K562 (cell line): ENCODE results near the gene CYP51A1. TPM values are rescaled to one million over a fixed set of nuclear protein-coding genes. Genes with fewer than 3 reads are reported as not detected.

ENCODE experiments used
- GABPB2 ChIP-seq: fragments of 250-450 bp; sonication (Bioruptor Pico); conservative IDR thresholded peaks from 2 replicates; pipeline ENCODE4 v1.5.1; 2021; ENCODE audit warnings: mild to moderate bottlenecking
- KDM1A ChIP-seq, 2 experiments: fragments of 450-650 bp; IDR thresholded peaks; 2 replicates each; pipeline ENCODE4 v1.6.1; 2016; ENCODE audit warnings: mild to moderate bottlenecking in 2 of 2
- KLF6 ChIP-seq: fragments of 250-450 bp; sonication (Bioruptor Pico); IDR thresholded peaks from 2 replicates; pipeline ENCODE4 v1.4.0; 2020; ENCODE audit warnings: mild to moderate bottlenecking, moderate library complexity, borderline replicate concordance
- MGA ChIP-seq: fragments of 450-650 bp; IDR thresholded peaks from 2 replicates; pipeline ENCODE4 v1.6.1; 2016; ENCODE audit warnings: mild to moderate bottlenecking, moderate library complexity
- PBX2 ChIP-seq, 2 experiments: IDR thresholded peaks in 1 of 2; conservative IDR thresholded peaks in 1 of 2; 2 replicates each; pipeline ENCODE4 v1.6.1; 2016; ENCODE audit warnings: low read depth in 2 of 2, mild to moderate bottlenecking in 1 of 2, missing compliant biosample characterization in 1 of 2, missing genetic modification characterization in 1 of 2, moderate library complexity in 1 of 2
- TRIM28 ChIP-seq: fragments of 450-650 bp; IDR thresholded peaks from 2 replicates; pipeline ENCODE4 v1.6.1; 2017
- ZNF212 ChIP-seq: fragments of 450-650 bp; formaldehyde crosslinking; IDR thresholded peaks from 2 replicates; pipeline ENCODE4 v1.4.0; 2020; ENCODE audit warnings: mild to moderate bottlenecking
- ZNF239 ChIP-seq: fragments of 250-450 bp; sonication (Bioruptor Pico); IDR thresholded peaks from 2 replicates; pipeline ENCODE4 v1.4.0; 2020; ENCODE audit warnings: mild to moderate bottlenecking
- polyA plus RNA-seq, 8 experiments: library from polyadenylated mRNA; depleted of rRNA in 4 of 8; stranded (reverse) in 5 of 8; unstranded in 3 of 8; fragments of >200 nt; fragmentation: Nextera tagmentation in 2 of 8; fragmentation: Illumina TruSeq in 1 of 8; extraction: Ambion mirVana in 2 of 8; extraction: Trizol in 1 of 8; gene quantifications; 2 replicates each; pipeline versions ENCODE4 v1.2.1 to v1.2.3, GENCODE V29; 2011 to 2014; ENCODE audit warnings: inconsistent platforms in 1 of 8, missing spikeins in 1 of 8
- total RNA-seq, 7 experiments: library from RNA; depleted of rRNA in 6 of 7; stranded (reverse); fragments of >200 nt in 6 of 7; fragmentation: Illumina TruSeq in 2 of 7; extraction: Trizol in 2 of 7; gene quantifications; 2 replicates each; pipeline versions ENCODE4 v1.2.1 to v1.2.3, GENCODE V29; 2011 to 2021; ENCODE audit warnings: low replicate concordance in 1 of 7
- TF ChIP-seq, protein P1 (sequence below): sonication (generic); formaldehyde crosslinking; IDR thresholded peaks from 2 replicates; pipeline ENCODE4 v1.8.0; 2022; ENCODE audit warnings: mild to moderate bottlenecking, missing genetic modification reagents

Gene CYP51A1
- total and polyA plus RNA-seq, 9 of the 15 experiments (the other 6 are each of a cell fraction or from before 2014, with no cell fraction given), result 35.4 to 151 (median 80.3) TPM

DNA sequence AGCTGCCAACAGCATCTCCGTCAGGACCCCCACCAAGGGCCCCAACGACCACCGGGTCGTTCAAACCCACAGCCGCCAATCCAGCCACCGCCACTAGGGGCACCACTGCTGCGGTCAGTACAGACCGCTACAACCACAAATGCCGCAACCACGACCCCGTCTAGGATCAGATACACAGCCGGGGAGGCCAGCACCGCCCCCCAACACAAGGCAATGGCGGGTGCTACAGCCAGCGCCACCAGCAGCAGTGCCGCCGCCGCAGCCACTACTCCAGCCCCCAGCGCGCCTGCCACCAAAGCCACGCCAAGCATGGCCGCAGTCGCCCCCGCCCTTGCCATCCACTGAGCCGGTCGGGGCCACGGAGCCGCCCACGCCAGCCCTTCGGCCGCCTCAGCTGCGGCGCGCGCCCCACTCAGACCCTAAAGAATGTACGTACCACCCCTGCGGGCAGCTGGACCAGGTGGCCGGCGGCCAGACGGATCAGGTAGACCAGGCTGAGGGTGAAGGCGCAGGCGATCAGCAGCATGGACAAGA lies 473 bp downstream of the CYP51A1 start (continued):
- TF ChIP-seq PBX2 (CRISPR knock-in tag; IDR thresholded peaks at IDR 0.05; ENCODE audit: low read depth) (no peak), PBX2 (tag; conservative IDR thresholded peaks at IDR 0.05; ENCODE audit: low read depth) (no peak), ZNF239 (peak; percentile 21; the same call in 1 of the 2 replicates), KLF6 (CRISPR knock-in tag) (no peak), MGA (no peak), KDM1A (IDR thresholded peaks at IDR 0.05) (no peak), GABPB2 (CRISPR knock-in tag) (no peak), TRIM28 (0 out of 2 replicates have a peak, but pooled peaks have one; percentile 22), ZNF212 (CRISPR knock-in tag) (no peak)
- TF ChIP-seq, protein P1, sequence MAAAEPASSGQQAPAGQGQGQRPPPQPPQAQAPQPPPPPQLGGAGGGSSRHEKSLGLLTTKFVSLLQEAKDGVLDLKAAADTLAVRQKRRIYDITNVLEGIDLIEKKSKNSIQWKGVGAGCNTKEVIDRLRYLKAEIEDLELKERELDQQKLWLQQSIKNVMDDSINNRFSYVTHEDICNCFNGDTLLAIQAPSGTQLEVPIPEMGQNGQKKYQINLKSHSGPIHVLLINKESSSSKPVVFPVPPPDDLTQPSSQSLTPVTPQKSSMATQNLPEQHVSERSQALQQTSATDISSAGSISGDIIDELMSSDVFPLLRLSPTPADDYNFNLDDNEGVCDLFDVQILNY, result no peak
